Lower lobe of right lung (tissue), 2 donors: Measurements from ENCODE around the gene FAS. TPM values are rescaled to one million over a fixed set of nuclear protein-coding genes. Genes with fewer than 3 reads are reported as not detected.

Experiments
- ATAC-seq, 2 donors: fragments of 200-7000 bp; cut with Tn5 transposase; one replicate each; pipeline ENCODE4 v1.9.1; 2020 to 2022; ENCODE audit warnings: mild to moderate bottlenecking in 2 of 2, moderate library complexity in 2 of 2
- DNase-seq: peaks from one replicate; pipeline ENCODE4 v3.0.0-alpha.2; 2020
- H3K27ac ChIP-seq: fragments of 200-600 bp; one replicate; pipeline ENCODE4 v1.8.0; 2022
- H3K27me3 ChIP-seq: fragments of 200-600 bp; one replicate; pipeline ENCODE4 v1.8.0; 2022; ENCODE audit warnings: low read depth
- H3K36me3 ChIP-seq: fragments of 200-600 bp; one replicate; pipeline ENCODE4 v1.8.0; 2022; ENCODE audit warnings: mild to moderate bottlenecking
- H3K4me1 ChIP-seq: fragments of 200-600 bp; one replicate; pipeline ENCODE4 v1.8.0; 2022
- H3K4me3 ChIP-seq: fragments of 200-600 bp; one replicate; pipeline ENCODE4 v1.8.0; 2022; ENCODE audit warnings: mild to moderate bottlenecking
- H3K9me3 ChIP-seq: fragments of 200-600 bp; one replicate; pipeline ENCODE4 v1.8.0; 2022
- CTCF ChIP-seq: fragments of 200-600 bp; IDR thresholded peaks from one replicate; pipeline ENCODE4 v1.8.0; 2022; ENCODE audit warnings: antibody characterized with exemption, mild to moderate bottlenecking
- intact Hi-C: fragments of 100-400 bp; cut with DNase I; formaldehyde crosslinking; loops from one replicate; pipeline ENCODE4 v1.11.0; 2022
- total RNA-seq: library from RNA; stranded (reverse); fragmentation: NEBNext Ultra II Directional; extraction: Animal tissue kit (Norgen Biotek cat#: 25700); gene quantifications from one replicate; pipeline ENCODE4 v1.2.1, GENCODE V29; 2021
- donor health status: DM: no; HTN: yes; CAD: no; lungs with severe emphysema.

FAS gene
- total RNA-seq, 1 donor from 2014 or later = 35.7 TPM

GRCh38 chr10:88987243-88987725 is 3.3 kb upstream of the FAS start:
- H3K4me3 ChIP-seq = no peak overlapping the region
- H3K27ac ChIP-seq = no peak overlapping the region
- no peaks in the 10 kb centered on the region for H3K36me3 ChIP-seq
- peaks cover 53% of the 10 kb centered on the region for H3K4me1 ChIP-seq
- no peaks in the 10 kb centered on the region for H3K9me3 ChIP-seq
- no peak for TF ChIP-seq CTCF
- H3K27me3 ChIP-seq = no peaks in the 10 kb centered on the region
- ATAC-seq = no peak
- intact Hi-C loops = loop anchor here (10.0 kb wide), 1 partner anchor 52 kb away; no protein-coding TSS in a partner anchor
- no peak for DNase-seq

- no peaks in the 10 kb centered on the region for H3K36me3 ChIP-seq
- H3K4me1 ChIP-seq = peaks cover 56% of the 10 kb centered on the region
- DNase-seq (no peak), ATAC-seq (no peak)
- no peak overlapping the region for H3K27ac ChIP-seq
- no peak overlapping the region for H3K4me3 ChIP-seq
- TF ChIP-seq CTCF = no peak
- intact Hi-C loops = loop anchor here (10.0 kb wide), 1 partner anchor 53 kb away; no protein-coding TSS in a partner anchor
- no peaks in the 10 kb centered on the region for H3K27me3 ChIP-seq
- H3K9me3 ChIP-seq = no peaks in the 10 kb centered on the region
These were observed 2.8 kb upstream of the FAS start for GRCh38 chr10:88987840-88988239.

- peak overlapping the region; percentile 98 for H3K27ac ChIP-seq
- no peaks in the 10 kb centered on the region for H3K27me3 ChIP-seq
- no peak for TF ChIP-seq CTCF
- peaks cover 55% of the 10 kb centered on the region for H3K4me1 ChIP-seq
- H3K4me3 ChIP-seq = peak overlapping the region; percentile 93
- H3K9me3 ChIP-seq = no peaks in the 10 kb centered on the region
- no peaks in the 10 kb centered on the region for H3K36me3 ChIP-seq
- DNase-seq (no peak), ATAC-seq (no peak)
- intact Hi-C loops = loop anchor here (10.0 kb wide), 1 partner anchor 55 kb away; no protein-coding TSS in a partner anchor
These were observed 1.2 kb upstream of the FAS start for GRCh38 chr10:88989423-88989822.

GRCh38 chr10:88989824-88990383 is 694 bp upstream of the FAS start:
- peak; percentile 39 to 44 for ATAC-seq

GRCh38 chr10:88991161-88991898 is 732 bp downstream of the FAS start:
- ATAC-seq = peak; percentile 82 to 83

More at GRCh38 chr10:88989824-88990383, 694 bp upstream of the FAS start:
- no peaks in the 10 kb centered on the region for H3K9me3 ChIP-seq
- H3K27ac ChIP-seq = peak overlapping the region; percentile 98
- no peak for DNase-seq
- intact Hi-C loops = loop anchor here (10.0 kb wide), 1 partner anchor 55 kb away; no protein-coding TSS in a partner anchor
- no peaks in the 10 kb centered on the region for H3K36me3 ChIP-seq
- H3K4me1 ChIP-seq = peaks cover 56% of the 10 kb centered on the region
- no peak for TF ChIP-seq CTCF
- H3K27me3 ChIP-seq = no peaks in the 10 kb centered on the region
- peak overlapping the region; percentile 93 for H3K4me3 ChIP-seq

More at GRCh38 chr10:88991161-88991898, 732 bp downstream of the FAS start:
- peak; percentile 80 for DNase-seq
- H3K4me1 ChIP-seq = peaks cover 68% of the 10 kb centered on the region
- H3K4me3 ChIP-seq = peak overlapping the region; percentile 93
- no peaks in the 10 kb centered on the region for H3K27me3 ChIP-seq
- H3K27ac ChIP-seq = peak overlapping the region; percentile 98
- no peaks in the 10 kb centered on the region for H3K9me3 ChIP-seq
- peak; percentile 24 for TF ChIP-seq CTCF
- H3K36me3 ChIP-seq = no peaks in the 10 kb centered on the region
- intact Hi-C loops = no loop called here
